ENCODE results near the gene LNX2. TPM values are rescaled to one million over a fixed set of nuclear protein-coding genes. Genes with fewer than 3 reads are reported as not detected.

LNX2 gene
- total RNA-seq, result 11.9 TPM

GRCh38 chr13:27620377-27621115, at the start of gene LNX2:
TSS of gene LNX2 (minus strand) at chr13:27620529. CDS start at chr13:27581703, 38,826 bp downstream.
- peak; percentile 89 for DNase-seq

GRCh38 chr13:27667946-27668345, 47.6 kb upstream of the LNX2 start:
- DNase-seq, result no peak

- DNase-seq, result no peak
These were observed 46.6 kb upstream of the LNX2 start for GRCh38 chr13:27666951-27667350.

GRCh38 chr13:27665761-27666160, 45.4 kb upstream of the LNX2 start:
- DNase-seq, result no peak

- no peak for DNase-seq
These were observed 45.0 kb upstream of the LNX2 start for GRCh38 chr13:27665333-27665732.

- DNase-seq, result no peak
These were observed 43.6 kb upstream of the LNX2 start for GRCh38 chr13:27663947-27664346.

- DNase-seq, result no peak
These were observed 42.6 kb upstream of the LNX2 start for GRCh38 chr13:27662738-27663470.

GRCh38 chr13:27661017-27661416, 40.7 kb upstream of the LNX2 start:
- DNase-seq, result no peak

- no peak for DNase-seq
These were observed 40.2 kb upstream of the LNX2 start for GRCh38 chr13:27660511-27660910.

GRCh38 chr13:27659145-27659865, 39.0 kb upstream of the LNX2 start:
- no peak for DNase-seq

- no peak for DNase-seq
These were observed 38.2 kb upstream of the LNX2 start for GRCh38 chr13:27658546-27658945.

- no peak for DNase-seq
These were observed 37.4 kb upstream of the LNX2 start for GRCh38 chr13:27657724-27658123.

GRCh38 chr13:27654816-27655215, 34.5 kb upstream of the LNX2 start:
- no peak for DNase-seq

GRCh38 chr13:27654059-27654458, 33.7 kb upstream of the LNX2 start:
- DNase-seq, result no peak

GRCh38 chr13:27650312-27650711, 30.0 kb upstream of the LNX2 start:
- DNase-seq, result no peak

- peak; percentile 77 for DNase-seq
These were observed 24.0 kb upstream of the LNX2 start for GRCh38 chr13:27644302-27644701.

- no peak for DNase-seq
These were observed 23.2 kb upstream of the LNX2 start for GRCh38 chr13:27643334-27644132.

- no peak for DNase-seq
These were observed 21.6 kb upstream of the LNX2 start for GRCh38 chr13:27641711-27642502.

- no peak for DNase-seq
These were observed 18.9 kb upstream of the LNX2 start for GRCh38 chr13:27639186-27639585.

- DNase-seq, result no peak
These were observed 18.2 kb upstream of the LNX2 start for GRCh38 chr13:27638521-27638920.

GRCh38 chr13:27638001-27638400, 17.7 kb upstream of the LNX2 start:
- DNase-seq, result no peak

GRCh38 chr13:27637289-27637626, 16.9 kb upstream of the LNX2 start:
- no peak for DNase-seq
